Naive B cell (primary cell): ENCODE measurements around the gene SAP30L. TPM values are rescaled to one million over a fixed set of nuclear protein-coding genes. Genes with fewer than 3 reads are reported as not detected.
A peak's percentile ranks its signal among the peaks of the same experiment; 100 is the strongest.

Source experiments
- ATAC-seq, 2 donors: fragments of 150-1000 bp; cut with Tn5 transposase; 2 replicates each; pipeline ENCODE4 v1.10.0; 2021; ENCODE audit warnings: low read depth in 2 of 2, mild to moderate bottlenecking in 2 of 2, moderate library complexity in 2 of 2
- DNase-seq: peaks from one replicate; pipeline ENCODE4 v3.0.0; 2022
- H3K27ac Mint-ChIP-seq, 6 donors: one replicate each; pipeline ENCODE4 v1.8.0; 2020 to 2022; ENCODE audit warnings: mild to moderate bottlenecking in 6 of 6, mixed read lengths in 6 of 6, moderate library complexity in 5 of 6, inconsistent platforms in 2 of 6
- H3K27me3 Mint-ChIP-seq, 3 donors: one replicate each; pipeline ENCODE4 v1.8.0; 2021 to 2022; ENCODE audit warnings: mixed read lengths in 3 of 3, mild to moderate bottlenecking in 1 of 3
- H3K36me3 Mint-ChIP-seq, 2 donors: one replicate each; pipeline ENCODE4 v1.8.0; 2020 to 2022; ENCODE audit warnings: mixed read lengths in 2 of 2, inconsistent platforms in 1 of 2, mild to moderate bottlenecking in 1 of 2
- H3K4me1 Mint-ChIP-seq, 3 donors: one replicate each; pipeline ENCODE4 v1.8.0; 2020 to 2022; ENCODE audit warnings: mixed read lengths in 3 of 3, inconsistent platforms in 1 of 3, mild to moderate bottlenecking in 1 of 3, moderate library complexity in 1 of 3
- H3K4me3 Mint-ChIP-seq, 8 donors: one replicate each; pipeline ENCODE4 v1.8.0; 2020 to 2022; ENCODE audit warnings: mild to moderate bottlenecking in 8 of 8, mixed read lengths in 8 of 8, moderate library complexity in 8 of 8, inconsistent platforms in 2 of 8
- H3K9me3 Mint-ChIP-seq, 7 donors: one replicate each; pipeline ENCODE4 v1.8.0; 2020 to 2022; ENCODE audit warnings: mixed read lengths in 7 of 7, mild to moderate bottlenecking in 5 of 7, inconsistent platforms in 2 of 7, moderate library complexity in 1 of 7
- polyA plus RNA-seq, 6 donors: library from polyadenylated mRNA; unstranded; fragments of 300-500 nt; fragmentation: Illumina TruSeq; gene quantifications; one replicate each; pipeline ENCODE4 v1.2.3, GENCODE V29; 2021; ENCODE audit warnings: low read depth in 6 of 6

Gene SAP30L
- polyA plus RNA-seq, 6 donors from 2014 or later, result 16.0 to 57.8 (median 32.1) TPM

DNA sequence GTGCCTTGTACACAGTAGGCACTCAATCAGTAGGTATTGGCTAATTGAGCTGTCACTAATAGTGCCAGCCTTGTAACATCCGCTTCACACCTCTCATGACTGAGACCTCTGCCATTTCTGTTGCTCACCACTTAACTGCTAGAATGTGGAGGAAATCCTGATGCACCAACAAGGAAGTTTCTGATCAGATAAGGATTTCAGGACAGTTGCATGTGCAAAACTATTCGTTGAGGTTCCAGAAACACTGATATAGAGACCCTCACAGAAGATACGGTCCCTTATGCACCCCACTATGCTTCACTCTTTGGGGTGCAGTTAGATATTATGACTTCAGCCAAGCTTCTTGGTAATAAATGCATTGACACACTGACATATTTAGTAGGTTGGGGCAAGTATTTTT, 10.7 kb downstream of the SAP30L start:
- Mint-ChIP-seq H3K27me3 (no peaks in the 10 kb centered on the region), H3K4me1 (peaks cover 7 to 16% (median 10%) of the 10 kb centered on the region in 3 donors), H3K27ac (no peak overlapping the region), H3K4me3 (no peak overlapping the region), H3K36me3 (peaks cover 22 to 23% of the 10 kb centered on the region in 2 donors), H3K9me3 (no peaks in the 10 kb centered on the region)
- DNase-seq (no peak), ATAC-seq (no peak)

DNA sequence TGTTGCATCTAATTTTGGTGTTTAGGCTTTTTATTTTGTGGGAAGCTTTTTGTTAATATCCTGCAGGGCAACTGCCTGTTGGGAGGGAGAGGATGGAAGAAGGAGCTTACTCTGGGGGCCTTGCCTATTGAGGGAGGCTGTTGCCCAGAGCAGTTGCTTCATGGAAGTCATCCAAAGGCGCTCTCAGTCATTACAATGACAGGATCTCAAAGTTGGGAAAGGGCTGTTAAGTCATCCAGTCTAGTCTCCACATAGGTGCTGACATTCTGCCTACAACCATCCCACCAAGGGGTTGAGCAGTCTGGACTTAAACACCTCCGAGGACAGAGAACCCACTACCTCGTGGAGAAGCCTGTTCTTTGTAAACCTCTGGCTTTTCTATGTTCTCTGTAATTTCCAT, 13.2 kb downstream of the SAP30L start:
- peaks cover 10 to 19% of the 10 kb centered on the region in 2 donors for H3K36me3 Mint-ChIP-seq
- no peaks in the 10 kb centered on the region for H3K27me3 Mint-ChIP-seq
- peaks cover 0 to 10% (median 10%) of the 10 kb centered on the region in 3 donors for H3K4me1 Mint-ChIP-seq
- no peaks in the 10 kb centered on the region for H3K9me3 Mint-ChIP-seq
- DNase-seq (no peak), ATAC-seq (no peak)
- H3K27ac Mint-ChIP-seq, result no peak overlapping the region
- H3K4me3 Mint-ChIP-seq, result no peak overlapping the region

DNA sequence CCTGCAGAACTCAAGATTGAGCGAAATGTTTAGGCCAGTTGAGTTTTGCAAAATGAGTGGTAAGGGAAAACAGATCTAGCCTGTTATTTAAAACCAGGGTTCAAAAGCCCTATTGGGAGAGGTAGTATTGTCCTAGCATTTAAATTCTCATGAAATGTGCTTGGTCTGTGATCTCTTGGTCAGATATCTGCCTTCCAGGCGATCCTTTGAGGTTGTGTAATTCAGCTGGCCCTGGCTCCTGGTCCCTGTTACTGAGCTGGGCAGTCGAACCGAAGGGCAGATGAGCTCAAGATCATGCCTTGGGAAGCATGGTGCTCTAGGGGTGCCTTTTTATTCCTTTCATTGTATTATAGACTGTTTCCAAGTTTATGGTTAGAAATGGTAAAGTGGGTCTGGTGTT, 14.4 kb downstream of the SAP30L start:
- peaks cover 0 to 10% (median 10%) of the 10 kb centered on the region in 3 donors for H3K4me1 Mint-ChIP-seq
- H3K9me3 Mint-ChIP-seq, result no peaks in the 10 kb centered on the region
- ATAC-seq (no peak), DNase-seq (no peak)
- no peak overlapping the region for H3K4me3 Mint-ChIP-seq
- no peaks in the 10 kb centered on the region for H3K27me3 Mint-ChIP-seq
- H3K36me3 Mint-ChIP-seq, result peaks cover 10 to 19% of the 10 kb centered on the region in 2 donors
- no peak overlapping the region for H3K27ac Mint-ChIP-seq

DNA sequence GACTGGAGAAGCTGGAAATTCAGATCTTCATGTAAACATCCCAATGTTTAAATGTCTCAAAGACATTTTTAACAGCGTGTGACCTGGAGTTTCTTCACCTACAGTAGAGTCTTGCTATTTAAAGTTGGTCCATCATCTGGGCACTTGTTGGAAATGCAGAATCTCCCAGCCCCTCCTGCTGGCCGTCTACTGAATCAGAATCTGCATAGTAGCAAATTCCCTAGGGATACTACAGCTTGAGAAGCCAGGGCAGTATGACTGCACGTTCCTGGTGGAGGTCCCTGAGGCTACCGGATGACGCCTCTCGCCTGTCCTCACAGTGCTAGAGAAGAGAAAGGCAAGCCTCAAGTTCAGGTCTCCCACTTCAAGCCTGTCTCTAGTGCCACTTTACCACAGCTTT, 15.7 kb downstream of the SAP30L start:
- DNase-seq (no peak), ATAC-seq (no peak)
- Mint-ChIP-seq H3K36me3 (peaks cover 10 to 11% of the 10 kb centered on the region in 2 donors), H3K9me3 (no peaks in the 10 kb centered on the region), H3K4me3 (no peak overlapping the region), H3K27ac (no peak overlapping the region), H3K27me3 (peaks cover 0 to 4% (median 0%) of the 10 kb centered on the region in 3 donors), H3K4me1 (peaks cover 0 to 10% (median 10%) of the 10 kb centered on the region in 3 donors)

DNA sequence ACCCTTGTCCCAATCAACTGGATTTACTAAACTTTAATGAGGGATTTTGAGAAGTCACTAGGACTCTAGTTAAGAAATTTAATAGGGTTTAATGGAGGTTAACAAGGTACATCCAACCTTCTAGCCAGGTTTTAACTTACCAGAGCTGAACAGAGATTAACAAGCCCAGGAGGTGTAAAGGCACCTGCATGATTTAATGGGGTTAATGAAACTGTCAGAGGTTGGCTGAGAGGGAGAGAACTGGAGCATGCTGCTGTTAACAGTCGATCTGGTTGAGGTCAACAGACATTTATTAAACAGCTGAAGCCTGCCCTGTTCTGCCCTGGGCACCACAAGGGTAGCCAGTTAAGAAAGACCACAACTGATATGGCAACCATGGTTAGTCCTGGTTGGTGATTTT, 18.6 kb downstream of the SAP30L start:
- Mint-ChIP-seq H3K9me3 (no peaks in the 10 kb centered on the region), H3K4me3 (no peak overlapping the region), H3K27me3 (peaks cover 10 to 31% (median 17%) of the 10 kb centered on the region in 3 donors), H3K36me3 (no peaks in the 10 kb centered on the region), H3K27ac (no peak overlapping the region), H3K4me1 (peaks cover 0 to 15% (median 10%) of the 10 kb centered on the region in 3 donors)
- DNase-seq (no peak), ATAC-seq (no peak)

DNA sequence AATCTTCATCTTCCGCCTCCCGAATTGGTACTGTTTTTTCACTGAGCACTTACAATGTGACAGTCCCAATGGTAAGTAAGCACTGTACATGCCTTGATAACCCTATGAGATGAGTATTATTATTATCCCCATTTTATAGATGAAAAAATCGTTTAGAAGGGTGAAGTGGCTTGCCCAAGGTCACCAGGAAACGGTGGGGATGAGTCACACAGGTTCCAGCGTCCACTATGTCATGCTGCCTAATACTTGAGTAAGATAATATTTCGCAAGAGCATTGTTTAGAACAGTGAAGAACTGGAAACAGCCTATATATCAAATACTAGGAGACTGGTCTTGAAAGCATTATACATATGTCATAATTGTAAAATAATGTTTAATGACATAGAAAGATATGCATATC, 19.4 kb downstream of the SAP30L start:
- Mint-ChIP-seq H3K27ac (peak overlapping the region in 1 of 6 donors; percentile 21), H3K36me3 (no peaks in the 10 kb centered on the region), H3K27me3 (peaks cover 16 to 37% (median 21%) of the 10 kb centered on the region in 3 donors), H3K4me3 (no peak overlapping the region), H3K4me1 (peaks cover 0 to 15% (median 10%) of the 10 kb centered on the region in 3 donors), H3K9me3 (no peaks in the 10 kb centered on the region)
- no peak for DNase-seq
- ATAC-seq, result no peak

DNA sequence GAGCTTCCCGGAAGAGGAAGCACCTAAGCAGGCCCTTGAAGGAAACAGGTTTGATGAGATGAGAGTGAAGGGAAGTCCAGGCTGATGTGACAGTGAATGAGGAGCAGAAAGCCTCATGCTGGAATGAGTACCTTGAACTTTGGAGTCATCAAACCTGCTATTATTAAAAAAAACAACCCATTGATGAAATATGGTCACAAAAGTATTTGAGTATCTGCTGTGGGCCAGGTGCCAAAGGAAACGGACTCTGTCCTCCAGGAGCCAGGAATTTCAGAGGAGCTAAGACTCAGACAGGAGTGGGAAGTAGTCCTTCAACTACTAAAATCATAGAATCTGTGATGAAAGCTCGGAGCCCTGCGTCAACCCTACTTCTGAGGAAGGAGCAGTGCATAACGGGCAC, 20.4 kb downstream of the SAP30L start:
- Mint-ChIP-seq H3K4me1 (peaks cover 0 to 6% (median 4%) of the 10 kb centered on the region in 3 donors), H3K27ac (no peak overlapping the region), H3K9me3 (no peaks in the 10 kb centered on the region), H3K36me3 (no peaks in the 10 kb centered on the region), H3K27me3 (peaks cover 26 to 47% (median 31%) of the 10 kb centered on the region in 3 donors), H3K4me3 (peak overlapping the region in 1 of 8 donors; percentile 82)
- DNase-seq (no peak), ATAC-seq (no peak)

DNA sequence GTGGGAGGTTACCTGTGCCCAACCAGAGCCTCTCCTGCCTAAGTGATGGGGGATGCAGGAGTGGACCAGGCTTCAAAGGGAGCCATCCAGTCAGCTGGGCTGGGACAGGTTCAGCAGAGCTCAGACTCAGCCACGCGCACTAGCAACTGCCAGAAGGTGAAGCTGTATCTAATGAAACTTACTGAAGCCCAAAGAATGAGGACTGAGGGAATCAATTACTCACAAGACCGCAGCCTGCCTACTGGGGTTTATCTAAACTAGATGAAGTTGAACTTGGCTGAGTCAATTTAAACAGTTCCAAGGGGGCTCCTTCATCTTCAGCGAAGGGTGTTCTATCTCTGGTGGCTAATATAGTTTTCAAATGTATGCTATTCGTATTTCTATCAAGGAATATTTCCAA, 20.9 kb downstream of the SAP30L start:
- no peak overlapping the region for H3K27ac Mint-ChIP-seq
- H3K4me3 Mint-ChIP-seq, result no peak overlapping the region
- peaks cover 31 to 52% (median 36%) of the 10 kb centered on the region in 3 donors for H3K27me3 Mint-ChIP-seq
- DNase-seq, result no peak
- H3K9me3 Mint-ChIP-seq, result no peaks in the 10 kb centered on the region
- peaks cover 0 to 5% (median 0%) of the 10 kb centered on the region in 3 donors for H3K4me1 Mint-ChIP-seq
- ATAC-seq, result no peak
- no peaks in the 10 kb centered on the region for H3K36me3 Mint-ChIP-seq

DNA sequence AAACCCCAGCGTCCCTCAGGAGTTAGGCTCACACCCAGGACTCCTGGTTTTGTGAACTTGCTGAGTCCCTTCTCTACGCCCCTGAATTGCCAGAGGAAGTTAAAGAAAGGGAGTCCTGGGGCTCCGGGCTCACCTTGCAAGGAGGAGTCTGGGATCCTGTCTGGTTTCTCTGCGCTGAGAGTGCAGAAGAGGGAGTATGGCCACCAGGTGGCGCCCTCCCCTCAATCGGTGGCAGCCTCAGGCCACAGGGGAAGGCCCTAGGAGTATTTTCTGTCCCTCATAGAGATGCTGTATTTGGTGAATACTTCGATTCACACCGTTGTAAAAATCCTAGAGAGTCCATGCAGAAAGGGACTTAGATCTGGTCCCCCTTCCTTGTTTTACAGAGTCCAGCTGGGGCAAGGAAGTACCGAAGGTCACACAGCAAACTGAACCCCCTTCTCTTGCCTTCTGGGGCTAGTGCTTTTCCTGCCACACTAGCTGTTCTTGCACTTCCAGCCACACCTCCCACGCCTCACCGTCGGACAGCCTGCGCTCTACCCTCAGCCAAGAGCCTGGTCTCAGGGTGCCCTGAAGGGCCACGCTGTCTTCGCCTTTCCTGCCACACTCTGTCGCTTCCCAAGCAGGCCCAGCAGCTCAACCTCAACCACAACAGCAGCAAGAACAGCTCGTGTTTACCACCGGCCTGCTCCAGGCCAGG, 22.0 kb downstream of the SAP30L start:
- Mint-ChIP-seq H3K27ac (peak overlapping the region in 1 of 6 donors; percentile 20), H3K9me3 (no peaks in the 10 kb centered on the region), H3K36me3 (no peaks in the 10 kb centered on the region), H3K4me1 (peaks cover 3 to 8% (median 4%) of the 10 kb centered on the region in 3 donors), H3K4me3 (peak overlapping the region in 2 of 8 donors; percentile 4 to 18), H3K27me3 (peaks cover 37 to 57% (median 46%) of the 10 kb centered on the region in 3 donors)
- DNase-seq, result peak; percentile 55
- ATAC-seq, result peak; percentile 92 to 93

DNA sequence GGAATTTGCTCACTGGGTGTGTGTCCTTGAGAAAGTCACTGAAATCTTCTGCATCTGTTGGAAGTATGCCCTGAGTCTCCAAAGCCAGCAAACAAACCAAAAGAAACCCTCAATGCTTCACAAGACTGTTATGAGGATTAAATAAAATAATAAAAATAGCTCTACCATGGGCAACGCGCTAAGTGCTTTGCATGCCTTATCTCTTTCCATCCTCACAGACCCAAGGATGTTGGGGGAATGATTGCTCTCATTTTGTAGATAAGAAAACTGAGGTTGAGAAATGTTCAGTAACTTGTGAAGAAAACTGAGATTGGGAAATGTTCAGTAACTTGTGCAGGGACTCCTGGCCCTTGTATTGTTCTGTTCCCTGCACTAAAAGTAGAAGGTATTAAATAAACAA, 24.3 kb downstream of the SAP30L start:
- ATAC-seq, result no peak
- Mint-ChIP-seq H3K4me3 (no peak overlapping the region), H3K9me3 (peaks cover 0 to 15% (median 0%) of the 10 kb centered on the region in 7 donors), H3K27ac (no peak overlapping the region), H3K36me3 (no peaks in the 10 kb centered on the region), H3K4me1 (peaks cover 24 to 31% (median 26%) of the 10 kb centered on the region in 3 donors), H3K27me3 (peaks cover 61 to 80% (median 67%) of the 10 kb centered on the region in 3 donors)
- DNase-seq, result no peak

DNA sequence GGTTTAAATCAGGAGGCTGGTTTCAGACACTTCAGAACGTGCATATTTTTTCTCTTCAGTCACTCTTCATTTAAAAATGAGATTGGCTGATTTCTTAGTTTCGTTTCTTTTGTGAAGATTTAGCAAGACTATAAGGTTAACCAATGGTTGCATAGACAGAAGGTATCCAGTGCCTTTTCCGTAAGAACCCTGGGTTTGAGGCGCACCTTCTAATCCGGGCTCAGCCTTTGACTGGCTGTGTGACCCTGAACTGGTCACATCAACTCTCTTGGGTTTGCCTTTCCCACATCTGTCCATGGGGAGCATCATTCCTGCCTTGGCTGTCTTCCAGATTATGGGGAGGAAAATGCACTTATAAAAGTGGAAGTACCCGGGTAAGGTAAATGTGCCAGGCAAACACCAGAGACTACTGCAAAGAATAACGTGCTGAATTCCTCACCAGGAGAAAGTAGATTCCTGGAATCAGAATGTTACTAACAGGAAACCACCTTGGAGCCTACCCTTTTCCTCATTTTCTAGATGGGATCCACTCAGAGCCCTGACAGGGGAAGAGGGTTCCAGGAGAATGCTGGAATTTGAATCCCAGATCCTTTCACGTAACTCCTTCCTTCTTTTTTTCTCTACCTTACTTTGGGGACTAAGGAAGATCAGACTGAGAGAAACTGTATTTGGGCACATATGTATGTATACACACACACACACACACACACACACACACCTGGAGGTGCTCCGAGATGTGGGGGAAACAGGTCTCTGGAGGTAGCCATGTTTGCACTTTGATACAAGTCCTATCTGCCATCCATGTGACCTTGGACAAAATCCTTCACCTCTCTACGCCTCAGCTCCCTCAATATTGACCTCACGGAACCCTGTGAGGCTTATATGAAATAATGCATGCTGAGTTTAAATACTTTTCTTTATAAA, 25.4 kb downstream of the SAP30L start:
- peaks cover 72 to 90% (median 75%) of the 10 kb centered on the region in 3 donors for H3K27me3 Mint-ChIP-seq
- H3K27ac Mint-ChIP-seq, result no peak overlapping the region
- peak overlapping the region in 1 of 8 donors; percentile 21 for H3K4me3 Mint-ChIP-seq
- DNase-seq (no peak), ATAC-seq (no peak)
- H3K9me3 Mint-ChIP-seq, result peaks cover 0 to 17% (median 0%) of the 10 kb centered on the region in 7 donors
- H3K36me3 Mint-ChIP-seq, result no peaks in the 10 kb centered on the region
- peaks cover 31 to 42% (median 36%) of the 10 kb centered on the region in 3 donors for H3K4me1 Mint-ChIP-seq

DNA sequence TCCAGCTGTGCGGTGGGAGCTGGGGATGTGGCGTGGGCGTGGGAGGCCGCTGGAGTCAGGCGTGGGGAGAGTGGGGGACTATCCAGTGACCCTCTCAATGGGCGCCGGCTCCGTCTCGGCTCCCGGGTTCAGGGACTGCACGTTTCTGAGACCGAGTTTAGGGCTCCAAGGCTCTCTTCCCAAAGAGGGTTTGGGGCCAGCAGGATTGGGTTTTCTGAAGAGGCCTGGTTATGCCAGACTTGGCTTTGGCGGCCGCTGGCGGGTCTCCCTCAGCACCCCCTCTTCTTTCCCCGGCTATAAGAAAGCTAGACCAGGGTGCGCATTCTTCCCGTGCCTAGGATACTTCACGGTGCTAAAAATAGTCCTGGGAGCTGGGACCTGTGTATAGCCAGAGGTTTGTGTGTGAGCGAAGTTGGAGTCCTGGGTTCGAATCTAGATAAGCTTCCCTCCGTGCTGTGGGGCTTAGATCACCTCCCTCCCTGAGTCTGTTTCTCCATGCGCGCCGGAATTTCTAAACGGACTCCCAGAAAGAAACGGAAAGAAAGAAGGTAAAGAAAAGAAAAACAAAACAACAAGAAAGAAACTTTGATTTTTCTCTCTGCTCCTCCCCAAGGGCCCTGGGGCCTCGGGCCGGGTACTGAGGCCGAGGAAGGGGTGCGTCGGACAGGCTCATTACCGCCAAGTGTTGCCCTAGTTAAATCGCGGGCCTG, 27.2 kb downstream of the SAP30L start:
- DNase-seq, result no peak
- peaks cover 42 to 53% (median 52%) of the 10 kb centered on the region in 3 donors for H3K4me1 Mint-ChIP-seq

More for the DNA sequence above, 27.2 kb downstream of the SAP30L start:
- Mint-ChIP-seq H3K4me3 (peak overlapping the region in 6 of 8 donors; percentile 27 to 88 (median 75)), H3K9me3 (peaks cover 0 to 23% (median 2%) of the 10 kb centered on the region in 7 donors), H3K27ac (peak overlapping the region in 4 of 6 donors; percentile 41 to 80 (median 71)), H3K27me3 (peaks cover 75 to 93% (median 83%) of the 10 kb centered on the region in 3 donors), H3K36me3 (no peaks in the 10 kb centered on the region)
- ATAC-seq, result no peak
